ENCODE measurements around the gene ADCY1. TPM values are rescaled to one million over a fixed set of nuclear protein-coding genes. Genes with fewer than 3 reads are reported as not detected.
A peak's percentile ranks its signal among the peaks of the same experiment; 100 is the strongest.

Gene ADCY1
- total RNA-seq, 2 donors from 2014 or later: 1.6 to 6.3 TPM

GRCh38 chr7:45654341-45654740 lies 80.2 kb downstream of the ADCY1 start:
- H3K27me3 Mint-ChIP-seq: no peaks in the 10 kb centered on the region
- no peak overlapping the region for H3K27ac Mint-ChIP-seq
- H3K9me3 Mint-ChIP-seq: peaks cover 4% of the 10 kb centered on the region
- no peak for ATAC-seq (replicated peaks)
- H3K4me3 Mint-ChIP-seq: no peak overlapping the region
- peaks cover 4% of the 10 kb centered on the region for H3K4me1 Mint-ChIP-seq
- H3K36me3 Mint-ChIP-seq (ENCODE audit: low read depth): no peaks in the 10 kb centered on the region

- Mint-ChIP-seq H3K36me3 (ENCODE audit: low read depth) (no peaks in the 10 kb centered on the region), H3K4me3 (no peak overlapping the region), H3K4me1 (peaks cover 4% of the 10 kb centered on the region), H3K9me3 (peaks cover 4% of the 10 kb centered on the region), H3K27ac (no peak overlapping the region), H3K27me3 (no peaks in the 10 kb centered on the region)
- no peak for ATAC-seq (replicated peaks)
Observed at GRCh38 chr7:45655539-45655938, 81.4 kb downstream of the ADCY1 start.

DNA sequence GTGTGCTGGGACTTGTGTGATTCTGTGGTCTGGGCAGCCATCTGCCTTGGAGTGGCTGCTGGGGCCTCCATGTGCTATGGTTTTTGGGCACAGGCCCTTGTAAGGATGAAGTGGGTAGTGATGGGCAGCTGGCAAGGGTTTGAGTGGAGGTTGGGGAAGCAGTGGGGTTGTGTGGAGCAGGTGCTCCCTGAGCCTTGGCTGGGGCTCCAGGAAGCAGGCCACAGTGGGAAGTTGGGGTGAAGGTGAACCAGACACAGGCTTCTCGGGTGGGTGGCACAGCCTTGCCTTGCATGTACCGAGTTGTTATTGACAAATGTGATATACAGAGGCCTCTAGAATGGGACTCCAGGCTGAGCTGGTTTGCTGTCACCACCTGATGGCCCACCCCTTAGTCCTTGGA lies 82.3 kb downstream of the ADCY1 start:
- no peak for ATAC-seq (replicated peaks)
- Mint-ChIP-seq H3K27ac (no peak overlapping the region), H3K4me1 (no peaks in the 10 kb centered on the region)

GRCh38 chr7:45657136-45657889 lies 83.1 kb downstream of the ADCY1 start:
- H3K36me3 Mint-ChIP-seq (ENCODE audit: low read depth): no peaks in the 10 kb centered on the region
- no peak overlapping the region for H3K4me3 Mint-ChIP-seq
- no peak for ATAC-seq (replicated peaks)
- H3K27me3 Mint-ChIP-seq: peaks cover 4% of the 10 kb centered on the region
- H3K4me1 Mint-ChIP-seq: no peaks in the 10 kb centered on the region
- H3K27ac Mint-ChIP-seq: no peak overlapping the region
- H3K9me3 Mint-ChIP-seq: no peaks in the 10 kb centered on the region

More for the DNA sequence above, 82.3 kb downstream of the ADCY1 start:
- no peaks in the 10 kb centered on the region for H3K36me3 Mint-ChIP-seq (ENCODE audit: low read depth)
- H3K9me3 Mint-ChIP-seq: peaks cover 4% of the 10 kb centered on the region
- H3K4me3 Mint-ChIP-seq: no peak overlapping the region
- H3K27me3 Mint-ChIP-seq: peaks cover 4% of the 10 kb centered on the region

GRCh38 chr7:45657890-45658715 lies 83.9 kb downstream of the ADCY1 start:
- Mint-ChIP-seq H3K27ac (no peak overlapping the region), H3K27me3 (peaks cover 4% of the 10 kb centered on the region), H3K4me1 (no peaks in the 10 kb centered on the region), H3K9me3 (no peaks in the 10 kb centered on the region), H3K36me3 (ENCODE audit: low read depth) (no peaks in the 10 kb centered on the region), H3K4me3 (no peak overlapping the region)
- no peak for ATAC-seq (replicated peaks)

DNA sequence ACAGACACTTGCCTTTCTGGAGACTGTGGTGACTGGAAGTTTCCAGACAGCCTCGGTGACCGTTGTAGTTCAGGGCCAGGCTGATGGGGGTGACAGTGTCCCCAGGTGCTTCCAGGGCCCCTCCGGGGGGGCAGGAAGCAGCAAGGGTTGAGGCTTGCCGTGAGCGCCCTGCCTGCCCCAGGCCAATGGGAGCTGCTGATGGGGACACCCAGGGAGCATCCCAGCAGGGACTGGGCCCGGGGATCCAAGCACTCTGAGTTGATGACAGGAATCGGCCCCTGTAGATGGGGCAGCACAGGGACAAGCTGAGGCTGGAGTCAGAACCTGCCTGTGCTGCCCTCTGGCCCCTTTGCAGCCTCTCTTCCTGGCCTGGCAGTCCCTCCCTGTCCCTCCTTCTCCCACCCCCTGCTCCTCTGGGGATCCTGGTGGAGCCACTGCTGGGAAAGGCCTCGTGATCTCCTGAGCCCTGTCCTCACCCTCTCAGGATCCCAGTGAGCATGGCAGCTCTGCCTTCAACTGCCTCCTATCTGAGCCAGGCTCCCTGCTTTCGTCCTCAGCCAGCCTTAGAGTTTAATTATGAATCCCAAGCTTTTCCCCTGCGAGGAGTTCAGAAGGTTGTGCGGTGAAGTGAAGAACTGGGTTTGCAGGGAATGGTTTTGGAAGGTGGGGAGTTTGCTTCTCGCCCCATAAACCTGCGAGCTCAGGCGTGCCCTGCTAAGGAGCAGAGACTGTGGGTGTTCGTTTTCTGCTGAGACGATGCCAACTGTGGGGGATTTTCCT lies 84.7 kb downstream of the ADCY1 start:
- H3K4me3 Mint-ChIP-seq: no peak overlapping the region
- H3K9me3 Mint-ChIP-seq: no peaks in the 10 kb centered on the region
- no peak overlapping the region for H3K27ac Mint-ChIP-seq
- ATAC-seq (replicated peaks): no peak
- H3K4me1 Mint-ChIP-seq: no peaks in the 10 kb centered on the region
- peaks cover 4% of the 10 kb centered on the region for H3K27me3 Mint-ChIP-seq
- H3K36me3 Mint-ChIP-seq (ENCODE audit: low read depth): no peaks in the 10 kb centered on the region

DNA sequence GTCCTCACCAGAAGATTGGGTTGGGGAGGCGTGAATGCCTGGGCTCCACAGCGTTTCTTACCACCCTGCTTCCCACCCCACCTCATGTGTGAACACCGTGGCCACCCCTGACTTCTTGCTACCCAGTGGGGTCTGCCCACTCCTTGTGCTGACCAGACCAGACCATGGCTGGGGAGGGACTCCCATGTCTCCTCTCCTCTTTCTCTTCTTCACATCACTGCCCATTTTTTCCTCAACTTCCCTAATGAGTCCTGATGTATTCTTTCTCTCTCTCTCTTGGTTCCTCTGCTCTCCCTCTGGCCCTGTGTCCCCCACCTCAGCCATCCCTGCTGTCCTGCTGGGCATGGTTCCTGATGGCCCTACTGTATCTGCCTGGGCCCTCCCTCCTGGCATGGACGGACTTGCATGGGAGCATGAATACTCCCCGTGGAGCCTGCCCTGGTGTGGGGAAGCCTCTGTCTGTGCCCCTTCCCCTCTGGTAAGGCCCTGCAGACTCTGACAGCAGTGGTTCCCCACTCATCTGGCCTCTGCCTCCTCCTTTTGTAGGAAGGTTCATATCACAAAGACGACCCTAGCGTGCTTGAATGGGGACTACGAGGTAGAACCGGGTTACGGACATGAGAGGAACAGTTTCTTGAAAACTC lies 85.5 kb downstream of the ADCY1 start:
- no peaks in the 10 kb centered on the region for H3K4me1 Mint-ChIP-seq
- ATAC-seq (replicated peaks): no peak
- H3K36me3 Mint-ChIP-seq (ENCODE audit: low read depth): no peaks in the 10 kb centered on the region
- H3K9me3 Mint-ChIP-seq: no peaks in the 10 kb centered on the region
- peak overlapping the region; percentile 5 for H3K27ac Mint-ChIP-seq
- peaks cover 4% of the 10 kb centered on the region for H3K27me3 Mint-ChIP-seq
- no peak overlapping the region for H3K4me3 Mint-ChIP-seq

GRCh38 chr7:45660201-45660900 lies 86.2 kb downstream of the ADCY1 start:
- H3K36me3 Mint-ChIP-seq (ENCODE audit: low read depth): no peaks in the 10 kb centered on the region
- peaks cover 4% of the 10 kb centered on the region for H3K27me3 Mint-ChIP-seq
- H3K4me1 Mint-ChIP-seq: no peaks in the 10 kb centered on the region
- no peak for ATAC-seq (replicated peaks)
- H3K27ac Mint-ChIP-seq: no peak overlapping the region
- no peaks in the 10 kb centered on the region for H3K9me3 Mint-ChIP-seq
- no peak overlapping the region for H3K4me3 Mint-ChIP-seq

GRCh38 chr7:45660901-45661211 lies 86.7 kb downstream of the ADCY1 start:
- no peaks in the 10 kb centered on the region for H3K36me3 Mint-ChIP-seq (ENCODE audit: low read depth)

DNA sequence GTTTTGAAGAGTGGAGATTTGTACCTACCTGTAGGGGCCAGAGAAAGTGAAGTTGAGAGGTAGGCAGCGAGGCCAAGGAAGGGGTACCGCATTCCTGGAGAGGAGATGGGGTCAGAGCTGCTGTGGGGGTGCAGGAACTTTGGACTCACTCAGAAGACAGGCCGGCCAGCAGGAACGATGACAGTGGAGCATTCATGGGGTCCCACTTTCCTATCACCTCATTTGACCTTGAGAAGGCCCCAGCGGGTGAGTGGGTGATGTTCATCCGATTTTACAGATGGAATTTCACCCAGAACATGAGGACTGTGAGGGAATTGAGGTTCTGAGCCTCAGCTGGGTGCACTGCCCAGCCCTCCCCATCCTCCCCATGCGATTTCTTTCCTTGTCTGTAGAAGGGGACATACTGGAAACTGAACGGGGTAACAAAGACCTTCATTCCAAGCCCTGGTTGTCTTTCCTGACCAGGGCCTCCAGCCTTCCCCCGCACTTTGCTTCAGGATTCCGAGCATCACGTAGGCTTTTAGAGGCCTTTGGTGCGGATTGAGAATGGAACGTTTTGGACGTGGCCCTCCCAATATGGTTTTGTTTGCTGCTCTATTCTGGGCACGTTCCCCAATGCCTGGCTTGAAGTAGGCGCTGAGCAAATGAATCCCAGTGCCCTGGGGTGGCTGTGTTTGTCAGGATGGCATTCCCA lies 87.3 kb downstream of the ADCY1 start:
- Mint-ChIP-seq H3K9me3 (no peaks in the 10 kb centered on the region), H3K4me1 (no peaks in the 10 kb centered on the region), H3K27ac (no peak overlapping the region), H3K27me3 (peaks cover 4% of the 10 kb centered on the region), H3K4me3 (no peak overlapping the region), H3K36me3 (ENCODE audit: low read depth) (no peaks in the 10 kb centered on the region)
- ATAC-seq (replicated peaks): no peak

More at GRCh38 chr7:45660901-45661211, 86.7 kb downstream of the ADCY1 start:
- peaks cover 4% of the 10 kb centered on the region for H3K27me3 Mint-ChIP-seq
- ATAC-seq (replicated peaks): no peak
- H3K9me3 Mint-ChIP-seq: no peaks in the 10 kb centered on the region
- H3K4me3 Mint-ChIP-seq: no peak overlapping the region
- H3K4me1 Mint-ChIP-seq: no peaks in the 10 kb centered on the region
- no peak overlapping the region for H3K27ac Mint-ChIP-seq

- no peak overlapping the region for H3K4me3 Mint-ChIP-seq
Observed at GRCh38 chr7:45662018-45662417, 87.8 kb downstream of the ADCY1 start.

GRCh38 chr7:45662540-45663166 lies 88.5 kb downstream of the ADCY1 start:
- no peak for ATAC-seq (replicated peaks)
- H3K27me3 Mint-ChIP-seq: peaks cover 4% of the 10 kb centered on the region
- H3K4me3 Mint-ChIP-seq: no peak overlapping the region
- no peaks in the 10 kb centered on the region for H3K4me1 Mint-ChIP-seq
- no peaks in the 10 kb centered on the region for H3K36me3 Mint-ChIP-seq (ENCODE audit: low read depth)
- no peaks in the 10 kb centered on the region for H3K9me3 Mint-ChIP-seq
- no peak overlapping the region for H3K27ac Mint-ChIP-seq

More at GRCh38 chr7:45662018-45662417, 87.8 kb downstream of the ADCY1 start:
- no peaks in the 10 kb centered on the region for H3K9me3 Mint-ChIP-seq
- H3K27me3 Mint-ChIP-seq: peaks cover 4% of the 10 kb centered on the region
- H3K4me1 Mint-ChIP-seq: no peaks in the 10 kb centered on the region
- no peaks in the 10 kb centered on the region for H3K36me3 Mint-ChIP-seq (ENCODE audit: low read depth)
- no peak overlapping the region for H3K27ac Mint-ChIP-seq
- no peak for ATAC-seq (replicated peaks)

All from activated T-helper 17 cell treated with anti-CD3 and anti-CD28 coated beads, Interleukin-2, amount 50 U/mL, for 72 hours (primary cell).